GM23338 (cell line): ENCODE measurements around the gene MTFR1L. TPM values are rescaled to one million over a fixed set of nuclear protein-coding genes. Genes with fewer than 3 reads are reported as not detected.

Experiments
- ATAC-seq: fragments of 200-7000 bp; cut with Tn5 transposase; 3 replicates; pipeline ENCODE4 v1.9.1; 2020
- DNase-seq: peaks from one replicate; pipeline ENCODE4 v3.0.0-alpha.2; 2015; ENCODE audit warnings: low spot score
- H2AFZ ChIP-seq: fragments of 200-600 bp; sonication (generic); 2 replicates; pipeline ENCODE4 v1.8.0; 2016; ENCODE audit warnings: antibody characterized with exemption, mild to moderate bottlenecking, moderate library complexity
- H3F3A ChIP-seq: fragments of 200-600 bp; sonication (generic); replicated peaks from 2 replicates; pipeline ENCODE4 v1.8.0; 2017; ENCODE audit warnings: antibody characterized with exemption, mixed run types, low read depth
- H3K27ac ChIP-seq: fragments of 200-600 bp; sonication (generic); 2 replicates; pipeline ENCODE4 v1.6.1; 2016; ENCODE audit warnings: low read depth
- H3K27me3 ChIP-seq: fragments of 200-600 bp; sonication (generic); 2 replicates; pipeline ENCODE4 v1.8.0; 2016; ENCODE audit warnings: mild to moderate bottlenecking, mixed run types, moderate library complexity; ENCODE audit not compliant: insufficient read depth
- H3K36me3 ChIP-seq: fragments of 200-600 bp; sonication (generic); 2 replicates; pipeline ENCODE4 v1.8.0; 2016; ENCODE audit warnings: mild to moderate bottlenecking; ENCODE audit not compliant: insufficient read depth
- H3K4me1 ChIP-seq: fragments of 200-600 bp; sonication (generic); 2 replicates; pipeline ENCODE4 v1.8.0; 2016; ENCODE audit warnings: mild to moderate bottlenecking, moderate library complexity; ENCODE audit not compliant: insufficient read depth
- H3K4me2 ChIP-seq: fragments of 200-600 bp; sonication (generic); 2 replicates; pipeline ENCODE4 v1.7.1; 2017; ENCODE audit warnings: mixed run types
- H3K4me3 ChIP-seq: fragments of 200-600 bp; sonication (generic); 2 replicates; pipeline ENCODE4 v1.6.1; 2016; ENCODE audit warnings: mixed run types
- H3K79me2 ChIP-seq: fragments of 200-600 bp; sonication (generic); replicated peaks from 2 replicates; pipeline ENCODE4 v1.8.0; 2017; ENCODE audit warnings: mild to moderate bottlenecking; ENCODE audit not compliant: insufficient read depth
- H3K9me2 ChIP-seq: fragments of 200-600 bp; sonication (generic); 2 replicates; pipeline ENCODE4 v1.8.0; 2017; ENCODE audit not compliant: insufficient read depth
- H4K20me1 ChIP-seq: fragments of 200-600 bp; sonication (generic); replicated peaks from 2 replicates; pipeline ENCODE4 v1.8.0; 2017; ENCODE audit warnings: mild to moderate bottlenecking; ENCODE audit not compliant: insufficient read depth
- H3K27ac Mint-ChIP-seq: 2 replicates; pipeline ENCODE4 v1.8.0; 2020; ENCODE audit warnings: inconsistent platforms, mild to moderate bottlenecking, moderate library complexity, mixed read lengths
- H3K27me3 Mint-ChIP-seq: 3 replicates; pipeline ENCODE4 v1.8.0; 2022; ENCODE audit warnings: low read depth, mild to moderate bottlenecking, moderate library complexity, mixed read lengths, inconsistent platforms; ENCODE audit not compliant: insufficient read depth, poor library complexity
- H3K36me3 Mint-ChIP-seq: 3 replicates; pipeline ENCODE4 v1.8.0; 2021; ENCODE audit warnings: low read depth, mild to moderate bottlenecking, inconsistent platforms, moderate library complexity, mixed read lengths
- H3K4me1 Mint-ChIP-seq: 3 replicates; pipeline ENCODE4 v1.8.0; 2020; ENCODE audit warnings: mild to moderate bottlenecking, inconsistent platforms, mixed read lengths
- H3K4me3 Mint-ChIP-seq: 3 replicates; pipeline ENCODE4 v1.8.0; 2021; ENCODE audit warnings: moderate library complexity, mild to moderate bottlenecking, inconsistent platforms, mixed read lengths
- H3K9me3 Mint-ChIP-seq: 3 replicates; pipeline ENCODE4 v1.8.0; 2020; ENCODE audit warnings: moderate library complexity, mild to moderate bottlenecking, inconsistent platforms, mixed read lengths
- CREB1 ChIP-seq: fragments of 250-450 bp; sonication (Bioruptor Pico); IDR thresholded peaks from 2 replicates; pipeline ENCODE4 v1.5.0; 2020; ENCODE audit warnings: low read depth, mild to moderate bottlenecking, moderate library complexity
- EZH2 ChIP-seq: fragments of 200-600 bp; sonication (generic); IDR thresholded peaks from one replicate; pipeline ENCODE4 v1.8.0; 2017; ENCODE audit warnings: antibody characterized with exemption, mild to moderate bottlenecking, low read depth; ENCODE audit not compliant: unreplicated experiment
- JUNB ChIP-seq: IDR thresholded peaks from one replicate; pipeline ENCODE4 v1.6.1; 2016; ENCODE audit warnings: antibody characterized with exemption; ENCODE audit not compliant: unreplicated experiment
- POLR2AphosphoS5 ChIP-seq: IDR thresholded peaks from 2 replicates; pipeline ENCODE4 v1.6.1; 2016; ENCODE audit warnings: antibody characterized with exemption, low read depth
- STAT1 ChIP-seq: IDR thresholded peaks from one replicate; pipeline ENCODE4 v1.6.1; 2016; ENCODE audit warnings: antibody characterized with exemption; ENCODE audit not compliant: unreplicated experiment
- ZNF114 ChIP-seq: fragments of 250-450 bp; sonication (Bioruptor Pico); IDR thresholded peaks from 2 replicates; pipeline ENCODE4 v1.5.0; 2020; ENCODE audit warnings: mild to moderate bottlenecking, moderate library complexity
- ZNF331 ChIP-seq: fragments of 250-450 bp; sonication (Bioruptor Pico); IDR thresholded peaks from 2 replicates; pipeline ENCODE4 v1.5.0; 2020; ENCODE audit warnings: low read depth, mild to moderate bottlenecking, moderate library complexity
- polyA plus RNA-seq: library from polyadenylated mRNA; unstranded; fragments of >200 nt; fragmentation: Nextera tagmentation; extraction: Ambion mirVana; gene quantifications from 2 replicates; pipeline ENCODE4 v1.2.1, GENCODE V29; 2016
- total RNA-seq: library from RNA; depleted of rRNA; stranded (reverse); fragments of >200 nt; shearing (Covaris generic); gene quantifications from 2 replicates; pipeline ENCODE4 v1.2.3, GENCODE V29; 2014
- TF ChIP-seq, protein P1 (sequence below), 2 experiments: fragments of 200-600 bp in 1 of 2; sonication (generic) in 1 of 2; conservative IDR thresholded peaks; 2 replicates each; pipeline versions ENCODE4 v1.5.1 to v1.6.1; 2016 to 2017; ENCODE audit warnings: antibody characterized with exemption in 2 of 2, low read depth in 2 of 2, mild to moderate bottlenecking in 2 of 2, moderate library complexity in 1 of 2
- TF ChIP-seq, protein P2 (sequence below): fragments of 250-450 bp; sonication (Bioruptor Pico); IDR thresholded peaks from 2 replicates; pipeline ENCODE4 v1.5.0; 2020; ENCODE audit warnings: mild to moderate bottlenecking, moderate library complexity

The MTFR1L gene
- total and polyA plus RNA-seq, 2 experiments from 2014 or later: 14.8 to 22.7 TPM

DNA sequence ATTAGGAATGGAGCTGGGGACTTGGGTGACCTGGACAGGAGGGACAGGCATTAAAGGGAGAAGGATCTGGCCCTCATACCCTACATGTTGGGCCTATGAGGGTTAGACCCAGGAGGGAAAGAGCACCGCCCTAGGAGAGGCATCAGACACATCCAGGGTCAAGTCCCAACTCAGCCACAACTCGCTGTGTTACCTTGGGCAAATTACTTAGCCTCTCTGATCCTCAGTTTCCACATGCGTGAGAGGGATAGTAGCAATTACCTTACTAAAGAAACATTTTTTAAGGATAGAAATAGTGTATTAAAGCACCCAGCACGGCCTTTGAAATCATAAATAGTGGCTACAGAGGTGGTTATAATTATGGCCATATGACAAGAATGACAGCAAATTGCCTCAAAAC lies 39.9 kb upstream of the MTFR1L start:
- DNase-seq (no peak), ATAC-seq (no peak)
- peaks cover 22% of the 10 kb centered on the region for H3K27me3 Mint-ChIP-seq
- no peak overlapping the region; the same call in 2 of the 3 replicates for H3K4me3 Mint-ChIP-seq
- no peaks in the 10 kb centered on the region for H4K20me1 ChIP-seq
- H3K27ac ChIP-seq: no peak overlapping the region
- peaks cover 57% of the 10 kb centered on the region for H3K4me1 Mint-ChIP-seq
- no peak overlapping the region for H2AFZ ChIP-seq
- no peaks in the 10 kb centered on the region for H3K27me3 ChIP-seq
- H3K27ac Mint-ChIP-seq: no peak overlapping the region
- peaks cover 7% of the 10 kb centered on the region for H3F3A ChIP-seq
- no peaks in the 10 kb centered on the region for H3K36me3 ChIP-seq
- TF ChIP-seq EZH2 (no peak), CREB1 (CRISPR knock-in tag) (no peak), ZNF331 (CRISPR knock-in tag) (no peak), ZNF114 (CRISPR knock-in tag) (no peak), POLR2AphosphoS5 (no peak), STAT1 (no peak), JUNB (no peak)
- TF ChIP-seq, protein P1, sequence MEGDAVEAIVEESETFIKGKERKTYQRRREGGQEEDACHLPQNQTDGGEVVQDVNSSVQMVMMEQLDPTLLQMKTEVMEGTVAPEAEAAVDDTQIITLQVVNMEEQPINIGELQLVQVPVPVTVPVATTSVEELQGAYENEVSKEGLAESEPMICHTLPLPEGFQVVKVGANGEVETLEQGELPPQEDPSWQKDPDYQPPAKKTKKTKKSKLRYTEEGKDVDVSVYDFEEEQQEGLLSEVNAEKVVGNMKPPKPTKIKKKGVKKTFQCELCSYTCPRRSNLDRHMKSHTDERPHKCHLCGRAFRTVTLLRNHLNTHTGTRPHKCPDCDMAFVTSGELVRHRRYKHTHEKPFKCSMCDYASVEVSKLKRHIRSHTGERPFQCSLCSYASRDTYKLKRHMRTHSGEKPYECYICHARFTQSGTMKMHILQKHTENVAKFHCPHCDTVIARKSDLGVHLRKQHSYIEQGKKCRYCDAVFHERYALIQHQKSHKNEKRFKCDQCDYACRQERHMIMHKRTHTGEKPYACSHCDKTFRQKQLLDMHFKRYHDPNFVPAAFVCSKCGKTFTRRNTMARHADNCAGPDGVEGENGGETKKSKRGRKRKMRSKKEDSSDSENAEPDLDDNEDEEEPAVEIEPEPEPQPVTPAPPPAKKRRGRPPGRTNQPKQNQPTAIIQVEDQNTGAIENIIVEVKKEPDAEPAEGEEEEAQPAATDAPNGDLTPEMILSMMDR (conservative IDR thresholded peaks at IDR 0.05; ENCODE audit: low read depth in 2 of 2): no peak
- TF ChIP-seq, protein P2, sequence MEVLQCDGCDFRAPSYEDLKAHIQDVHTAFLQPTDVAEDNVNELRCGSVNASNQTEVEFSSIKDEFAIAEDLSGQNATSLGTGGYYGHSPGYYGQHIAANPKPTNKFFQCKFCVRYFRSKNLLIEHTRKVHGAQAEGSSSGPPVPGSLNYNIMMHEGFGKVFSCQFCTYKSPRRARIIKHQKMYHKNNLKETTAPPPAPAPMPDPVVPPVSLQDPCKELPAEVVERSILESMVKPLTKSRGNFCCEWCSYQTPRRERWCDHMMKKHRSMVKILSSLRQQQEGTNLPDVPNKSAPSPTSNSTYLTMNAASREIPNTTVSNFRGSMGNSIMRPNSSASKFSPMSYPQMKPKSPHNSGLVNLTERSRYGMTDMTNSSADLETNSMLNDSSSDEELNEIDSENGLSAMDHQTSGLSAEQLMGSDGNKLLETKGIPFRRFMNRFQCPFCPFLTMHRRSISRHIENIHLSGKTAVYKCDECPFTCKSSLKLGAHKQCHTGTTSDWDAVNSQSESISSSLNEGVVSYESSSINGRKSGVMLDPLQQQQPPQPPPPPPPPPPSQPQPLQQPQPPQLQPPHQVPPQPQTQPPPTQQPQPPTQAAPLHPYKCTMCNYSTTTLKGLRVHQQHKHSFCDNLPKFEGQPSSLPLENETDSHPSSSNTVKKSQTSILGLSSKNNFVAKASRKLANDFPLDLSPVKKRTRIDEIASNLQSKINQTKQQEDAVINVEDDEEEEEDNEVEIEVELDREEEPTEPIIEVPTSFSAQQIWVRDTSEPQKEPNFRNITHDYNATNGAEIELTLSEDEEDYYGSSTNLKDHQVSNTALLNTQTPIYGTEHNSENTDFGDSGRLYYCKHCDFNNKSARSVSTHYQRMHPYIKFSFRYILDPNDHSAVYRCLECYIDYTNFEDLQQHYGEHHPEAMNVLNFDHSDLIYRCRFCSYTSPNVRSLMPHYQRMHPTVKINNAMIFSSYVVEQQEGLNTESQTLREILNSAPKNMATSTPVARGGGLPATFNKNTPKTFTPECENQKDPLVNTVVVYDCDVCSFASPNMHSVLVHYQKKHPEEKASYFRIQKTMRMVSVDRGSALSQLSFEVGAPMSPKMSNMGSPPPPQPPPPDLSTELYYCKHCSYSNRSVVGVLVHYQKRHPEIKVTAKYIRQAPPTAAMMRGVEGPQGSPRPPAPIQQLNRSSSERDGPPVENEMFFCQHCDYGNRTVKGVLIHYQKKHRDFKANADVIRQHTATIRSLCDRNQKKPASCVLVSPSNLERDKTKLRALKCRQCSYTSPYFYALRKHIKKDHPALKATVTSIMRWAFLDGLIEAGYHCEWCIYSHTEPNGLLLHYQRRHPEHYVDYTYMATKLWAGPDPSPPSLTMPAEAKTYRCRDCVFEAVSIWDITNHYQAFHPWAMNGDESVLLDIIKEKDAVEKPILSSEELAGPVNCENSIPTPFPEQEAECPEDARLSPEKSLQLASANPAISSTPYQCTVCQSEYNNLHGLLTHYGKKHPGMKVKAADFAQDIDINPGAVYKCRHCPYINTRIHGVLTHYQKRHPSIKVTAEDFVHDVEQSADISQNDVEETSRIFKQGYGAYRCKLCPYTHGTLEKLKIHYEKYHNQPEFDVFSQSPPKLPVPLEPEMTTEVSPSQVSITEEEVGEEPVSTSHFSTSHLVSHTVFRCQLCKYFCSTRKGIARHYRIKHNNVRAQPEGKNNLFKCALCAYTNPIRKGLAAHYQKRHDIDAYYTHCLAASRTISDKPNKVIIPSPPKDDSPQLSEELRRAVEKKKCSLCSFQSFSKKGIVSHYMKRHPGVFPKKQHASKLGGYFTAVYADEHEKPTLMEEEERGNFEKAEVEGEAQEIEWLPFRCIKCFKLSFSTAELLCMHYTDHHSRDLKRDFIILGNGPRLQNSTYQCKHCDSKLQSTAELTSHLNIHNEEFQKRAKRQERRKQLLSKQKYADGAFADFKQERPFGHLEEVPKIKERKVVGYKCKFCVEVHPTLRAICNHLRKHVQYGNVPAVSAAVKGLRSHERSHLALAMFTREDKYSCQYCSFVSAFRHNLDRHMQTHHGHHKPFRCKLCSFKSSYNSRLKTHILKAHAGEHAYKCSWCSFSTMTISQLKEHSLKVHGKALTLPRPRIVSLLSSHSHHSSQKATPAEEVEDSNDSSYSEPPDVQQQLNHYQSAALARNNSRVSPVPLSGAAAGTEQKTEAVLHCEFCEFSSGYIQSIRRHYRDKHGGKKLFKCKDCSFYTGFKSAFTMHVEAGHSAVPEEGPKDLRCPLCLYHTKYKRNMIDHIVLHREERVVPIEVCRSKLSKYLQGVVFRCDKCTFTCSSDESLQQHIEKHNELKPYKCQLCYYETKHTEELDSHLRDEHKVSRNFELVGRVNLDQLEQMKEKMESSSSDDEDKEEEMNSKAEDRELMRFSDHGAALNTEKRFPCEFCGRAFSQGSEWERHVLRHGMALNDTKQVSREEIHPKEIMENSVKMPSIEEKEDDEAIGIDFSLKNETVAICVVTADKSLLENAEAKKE (CRISPR knock-in tag): no peak
- H3K36me3 Mint-ChIP-seq: no peaks in the 10 kb centered on the region
- no peaks in the 10 kb centered on the region for H3K79me2 ChIP-seq
- no peak overlapping the region for H3K4me2 ChIP-seq
- H3K9me3 Mint-ChIP-seq: no peaks in the 10 kb centered on the region
- no peak overlapping the region for H3K4me3 ChIP-seq
- H3K9me2 ChIP-seq: no peaks in the 10 kb centered on the region
- peaks cover 19% of the 10 kb centered on the region for H3K4me1 ChIP-seq
